T-cell (primary cell): ENCODE data around the gene ATRNL1. TPM values are rescaled to one million over a fixed set of nuclear protein-coding genes. Genes with fewer than 3 reads are reported as not detected.

Experiments used
- ATAC-seq, 4 experiments: fragments of 200-7000 bp in 3 of 4; fragments of 150-1000 bp in 1 of 4; cut with Tn5 transposase; replicated peaks in 1 of 4; 1 replicate in 3 of 4; 2 replicates in 1 of 4; pipeline ENCODE4 v1.10.0; 2021; ENCODE audit warnings: moderate library complexity in 3 of 4, mild to moderate bottlenecking in 2 of 4, moderate number of reproducible peaks in 1 of 4
- CTCF ChIA-PET, 2 donors: fragments of 300-600 bp; sonication (Branson Sonifier 250); formaldehyde crosslinking; loops; one replicate each; lab custom pipeline; 2022; ENCODE audit warnings: antibody characterized with exemption in 2 of 2; lab: Charles Lee
- POLR2A ChIA-PET, 2 donors: fragments of 300-600 bp; sonication (Branson Sonifier 250); formaldehyde crosslinking; loops; one replicate each; lab custom pipeline; 2022; ENCODE audit warnings: antibody characterized with exemption in 2 of 2; lab: Charles Lee
- DNase-seq, 35 experiments: peaks; one replicate each; pipeline versions ENCODE4 v3.0.0 to v3.0.0-alpha.2; 2013 to 2023
- H3K27ac ChIP-seq: one replicate; pipeline ENCODE4 v1.5.1; 2013; ENCODE audit warnings: low read length
- H3K27me3 ChIP-seq, 2 experiments: replicated peaks in 1 of 2; 1 replicate in 1 of 2; 2 replicates in 1 of 2; pipeline versions ENCODE4 v1.6.1 to v1.7.0; 2013; ENCODE audit warnings: low read length in 1 of 2, mixed read lengths in 1 of 2; ENCODE audit not compliant: control insufficient read depth in 2 of 2, insufficient read depth in 2 of 2; ENCODE audit errors: extremely low read depth in 1 of 2
- H3K36me3 ChIP-seq, 2 donors: 1 replicate in 1 of 2; 2 replicates in 1 of 2; pipeline versions ENCODE4 v1.6.1 to v1.7.0; 2013; ENCODE audit warnings: low read length in 1 of 2; ENCODE audit not compliant: control insufficient read depth in 2 of 2, insufficient read depth in 1 of 2; ENCODE audit errors: extremely low read depth in 1 of 2
- H3K4me1 ChIP-seq, 2 experiments: 1 replicate in 1 of 2; 2 replicates in 1 of 2; pipeline versions ENCODE4 v1.6.1 to v1.7.0; 2013; ENCODE audit warnings: low read length in 2 of 2, mixed read lengths in 1 of 2; ENCODE audit not compliant: insufficient read depth in 2 of 2, control insufficient read depth in 1 of 2; ENCODE audit errors: extremely low read depth in 1 of 2
- H3K4me3 ChIP-seq, 2 donors: 1 replicate in 1 of 2; 2 replicates in 1 of 2; pipeline versions ENCODE4 v1.5.1 to v1.7.0; 2013; ENCODE audit warnings: mild to moderate bottlenecking in 2 of 2, low read length in 1 of 2, moderate library complexity in 1 of 2; ENCODE audit not compliant: control insufficient read depth in 1 of 2; ENCODE audit errors: extremely low read depth in 1 of 2
- H3K9me3 ChIP-seq: 2 replicates; pipeline ENCODE4 v1.7.0; 2013
- H3K27ac Mint-ChIP-seq, 2 donors: one replicate each; pipeline ENCODE4 v1.8.0; 2020 to 2021; ENCODE audit warnings: mild to moderate bottlenecking in 2 of 2, mixed read lengths in 2 of 2
- H3K27me3 Mint-ChIP-seq, 2 donors: one replicate each; pipeline ENCODE4 v1.8.0; 2021 to 2022; ENCODE audit warnings: mixed read lengths in 2 of 2
- H3K36me3 Mint-ChIP-seq: one replicate; pipeline ENCODE4 v1.8.0; 2021; ENCODE audit warnings: mixed read lengths
- H3K4me1 Mint-ChIP-seq, 3 donors: one replicate each; pipeline ENCODE4 v1.8.0; 2020 to 2022; ENCODE audit warnings: mixed read lengths in 3 of 3, mild to moderate bottlenecking in 1 of 3
- H3K4me3 Mint-ChIP-seq, 3 donors: one replicate each; pipeline ENCODE4 v1.8.0; 2020 to 2022; ENCODE audit warnings: mild to moderate bottlenecking in 3 of 3, mixed read lengths in 3 of 3, moderate library complexity in 3 of 3
- H3K9me3 Mint-ChIP-seq, 3 donors: one replicate each; pipeline ENCODE4 v1.8.0; 2020 to 2022; ENCODE audit warnings: mixed read lengths in 3 of 3
- WGBS: methylation state at CpG from one replicate; pipeline ENCODE4 v1.1.5; 2013; ENCODE audit warnings: missing lambda C conversion rate; ENCODE audit not compliant: insufficient coverage; 5-methylcytosine and 5-hydroxymethylcytosine counted together
- total RNA-seq, 35 experiments: library from RNA in 6 of 35; stranded (reverse) in 6 of 35; fragments of 120-200 nt in 1 of 35; gene quantifications; one replicate each; pipeline versions ENCODE4 v1.2.1 to v1.2.4 and lab custom pipeline; 2013 to 2026

Gene ATRNL1
- total RNA-seq, 5 donors from 2014 or later (not counting 1 experiment from before 2014, with no cell fraction given): 0.18 to 0.35 (median 0.20) TPM; not detected in 2

DNA sequence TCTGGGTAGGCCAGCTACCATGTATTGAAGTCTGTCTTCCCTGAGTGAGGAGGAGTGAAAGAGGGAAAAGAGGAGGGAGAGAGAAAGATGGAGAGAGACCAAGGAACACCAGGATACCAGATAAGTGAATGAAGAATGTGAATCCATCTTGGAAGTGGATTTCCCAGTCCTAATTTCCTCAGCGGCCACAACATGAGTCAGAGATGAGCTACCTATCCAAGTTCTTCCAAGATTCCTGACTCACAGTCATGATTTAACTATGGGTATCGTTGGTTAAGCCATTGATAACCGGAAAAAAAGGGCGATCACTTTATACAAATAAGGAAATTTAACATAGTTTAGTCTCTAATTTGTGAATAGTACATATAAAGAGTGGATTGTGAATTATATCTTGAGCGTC is 561.8 kb downstream of the ATRNL1 start:
- no CpG with 5 or more reads among the region's 5 CpGs for WGBS
- Histone ChIP-seq H3K4me1 (no peaks in the 10 kb centered on the region), H3K36me3 (no peaks in the 10 kb centered on the region), H3K9me3 (no peaks in the 10 kb centered on the region), H3K4me3 (no peak overlapping the region), H3K27me3 (no peaks in the 10 kb centered on the region), H3K27ac (no peak overlapping the region)
- H3K4me1 Mint-ChIP-seq: no peaks in the 10 kb centered on the region
- ATAC-seq: no peak
- POLR2A ChIA-PET: no interaction called here
- no peak overlapping the region for H3K4me3 Mint-ChIP-seq
- no peak for DNase-seq
- H3K27me3 Mint-ChIP-seq: no peaks in the 10 kb centered on the region
- CTCF ChIA-PET: no interaction called here
- H3K36me3 Mint-ChIP-seq: no peaks in the 10 kb centered on the region
- no peak overlapping the region for H3K27ac Mint-ChIP-seq
- peaks cover 2 to 14% (median 8%) of the 10 kb centered on the region in 3 donors for H3K9me3 Mint-ChIP-seq

- Histone ChIP-seq H3K27me3 (no peaks in the 10 kb centered on the region), H3K4me1 (no peaks in the 10 kb centered on the region), H3K27ac (no peak overlapping the region), H3K4me3 (no peak overlapping the region), H3K9me3 (no peaks in the 10 kb centered on the region), H3K36me3 (no peaks in the 10 kb centered on the region)
- CTCF ChIA-PET: no interaction called here
- no peak for DNase-seq
- WGBS: 44% methylated on average over 1 of the region's 4 CpGs
- no peak for ATAC-seq
- H3K27ac Mint-ChIP-seq: no peak overlapping the region
- no peaks in the 10 kb centered on the region for H3K27me3 Mint-ChIP-seq
- H3K9me3 Mint-ChIP-seq: peaks cover 2 to 8% (median 8%) of the 10 kb centered on the region in 3 donors
- H3K4me3 Mint-ChIP-seq: no peak overlapping the region
- H3K36me3 Mint-ChIP-seq: no peaks in the 10 kb centered on the region
- H3K4me1 Mint-ChIP-seq: no peaks in the 10 kb centered on the region
- POLR2A ChIA-PET: no interaction called here
Observed at GRCh38 chr10:115657161-115657860, 564.1 kb downstream of the ATRNL1 start.

- peaks cover 3 to 5% (median 3%) of the 10 kb centered on the region in 3 donors for H3K9me3 Mint-ChIP-seq
- H3K36me3 Mint-ChIP-seq: no peaks in the 10 kb centered on the region
- no peak overlapping the region for H3K27ac Mint-ChIP-seq
- ChIA-PET CTCF (interaction anchor here in 1 of 2 donors (0.6 kb wide), 1 partner anchor 250 kb away, joined by 5 read pairs; no protein-coding TSS in a partner anchor), POLR2A (no interaction called here)
- H3K36me3 ChIP-seq: no peaks in the 10 kb centered on the region
- H3K4me3 ChIP-seq: no peak overlapping the region
- H3K4me3 Mint-ChIP-seq: no peak overlapping the region
- no peaks in the 10 kb centered on the region for H3K4me1 Mint-ChIP-seq
- H3K4me1 ChIP-seq: no peaks in the 10 kb centered on the region
- no peak overlapping the region for H3K27ac ChIP-seq
- DNase-seq (no peak), ATAC-seq (no peak)
- no peaks in the 10 kb centered on the region for H3K9me3 ChIP-seq
- 40% methylated on average over 1 of the region's 3 CpGs for WGBS
- no peaks in the 10 kb centered on the region for H3K27me3 Mint-ChIP-seq
- H3K27me3 ChIP-seq: no peaks in the 10 kb centered on the region
Observed at GRCh38 chr10:115659616-115660015, 566.5 kb downstream of the ATRNL1 start.

GRCh38 chr10:115660391-115660790 is 567.2 kb downstream of the ATRNL1 start:
- Mint-ChIP-seq H3K4me1 (no peaks in the 10 kb centered on the region), H3K4me3 (no peak overlapping the region), H3K36me3 (no peaks in the 10 kb centered on the region), H3K27ac (no peak overlapping the region), H3K9me3 (peaks cover 0 to 5% (median 3%) of the 10 kb centered on the region in 3 donors), H3K27me3 (no peaks in the 10 kb centered on the region)
- H3K9me3 ChIP-seq: no peaks in the 10 kb centered on the region
- ATAC-seq (no peak), DNase-seq (no peak)
- 86% methylated on average over 1 of the region's 1 CpG for WGBS
- no peak overlapping the region for H3K4me3 ChIP-seq
- no peaks in the 10 kb centered on the region for H3K4me1 ChIP-seq
- no peaks in the 10 kb centered on the region for H3K27me3 ChIP-seq
- CTCF ChIA-PET: no interaction called here
- H3K36me3 ChIP-seq: no peaks in the 10 kb centered on the region
- H3K27ac ChIP-seq: no peak overlapping the region
- POLR2A ChIA-PET: no interaction called here

- Histone ChIP-seq H3K36me3 (no peaks in the 10 kb centered on the region), H3K27me3 (no peaks in the 10 kb centered on the region), H3K27ac (no peak overlapping the region), H3K4me1 (no peaks in the 10 kb centered on the region), H3K4me3 (no peak overlapping the region), H3K9me3 (no peaks in the 10 kb centered on the region)
- ChIA-PET CTCF (no interaction called here), POLR2A (no interaction called here)
- H3K4me3 Mint-ChIP-seq: no peak overlapping the region
- no peaks in the 10 kb centered on the region for H3K4me1 Mint-ChIP-seq
- DNase-seq: no peak
- H3K9me3 Mint-ChIP-seq: peaks cover 0 to 5% (median 3%) of the 10 kb centered on the region in 3 donors
- no peaks in the 10 kb centered on the region for H3K27me3 Mint-ChIP-seq
- no peak overlapping the region for H3K27ac Mint-ChIP-seq
- no peak for ATAC-seq
- no peaks in the 10 kb centered on the region for H3K36me3 Mint-ChIP-seq
Observed at GRCh38 chr10:115662422-115662821, 569.3 kb downstream of the ATRNL1 start.

GRCh38 chr10:115665549-115665948 is 572.4 kb downstream of the ATRNL1 start:
- ATAC-seq: no peak
- no peak overlapping the region for H3K4me3 Mint-ChIP-seq
- ChIA-PET POLR2A (no interaction called here), CTCF (no interaction called here)
- no peaks in the 10 kb centered on the region for H3K27me3 ChIP-seq
- H3K4me3 ChIP-seq: no peak overlapping the region
- H3K36me3 Mint-ChIP-seq: no peaks in the 10 kb centered on the region
- no peaks in the 10 kb centered on the region for H3K4me1 Mint-ChIP-seq
- H3K27ac Mint-ChIP-seq: no peak overlapping the region
- peaks cover 0 to 3% (median 3%) of the 10 kb centered on the region in 3 donors for H3K9me3 Mint-ChIP-seq
- no peaks in the 10 kb centered on the region for H3K9me3 ChIP-seq
- H3K36me3 ChIP-seq: no peaks in the 10 kb centered on the region
- H3K27ac ChIP-seq: no peak overlapping the region
- no peaks in the 10 kb centered on the region for H3K4me1 ChIP-seq
- no CpG with 5 or more reads among the region's 2 CpGs for WGBS
- no peaks in the 10 kb centered on the region for H3K27me3 Mint-ChIP-seq
- no peak for DNase-seq
